ENCODE results near the gene CLCN3. TPM values are rescaled to one million over a fixed set of nuclear protein-coding genes. Genes with fewer than 3 reads are reported as not detected.
A peak's percentile ranks its signal among the peaks of the same experiment; 100 is the strongest.

Gene CLCN3
- total and polyA plus RNA-seq, 2 experiments from 2014 or later, result 14.9 to 38.4 TPM

- Histone ChIP-seq H3K36me3 (replicated peaks; ENCODE audit: insufficient read depth, low read depth) (no peaks in the 10 kb centered on the region), H3K9me2 (replicated peaks; ENCODE audit: insufficient read depth) (no peaks in the 10 kb centered on the region), H3K4me3 (no peak overlapping the region), H3K27me3 (no peaks in the 10 kb centered on the region), H3K9me3 (ENCODE audit: low read depth) (no peaks in the 10 kb centered on the region), H3K27ac (peak overlapping the region; percentile 22), H2AFZ (no peak overlapping the region), H3K4me1 (ENCODE audit: insufficient read depth) (peaks cover 29% of the 10 kb centered on the region), H4K20me1 (ENCODE audit: insufficient read depth, poor library complexity, severe bottlenecking) (no peaks in the 10 kb centered on the region), H3K4me2 (peak overlapping the region; percentile 1), H3K79me2 (peaks cover 79% of the 10 kb centered on the region)
- TF ChIP-seq EZH2phosphoT487 (IDR thresholded peaks at IDR 0.05; ENCODE audit: low read depth, severe bottlenecking, unreplicated experiment) (no peak), CTCF (IDR thresholded peaks at IDR 0.05; ENCODE audit: poor library complexity) (no peak), EZH2 (IDR thresholded peaks at IDR 0.05; ENCODE audit: borderline replicate concordance) (no peak)
- WGBS (ENCODE audit: low lambda C conversion rate, missing lambda C conversion rate), result 41% methylated on average over 2 of the region's 2 CpGs
- DNase-seq (ENCODE audit: low spot score), result peak; percentile 20
Observed at GRCh38 chr4:169663831-169664230, 43.5 kb downstream of the CLCN3 start.

- no peak overlapping the region for H3K4me3 ChIP-seq
Observed at GRCh38 chr4:169664615-169665014, 44.2 kb downstream of the CLCN3 start.

GRCh38 chr4:169665046-169665737, 44.8 kb downstream of the CLCN3 start:
- Histone ChIP-seq H3K79me2 (peaks cover 88% of the 10 kb centered on the region), H3K27ac (no peak overlapping the region), H3K9me3 (ENCODE audit: low read depth) (no peaks in the 10 kb centered on the region), H3K4me1 (ENCODE audit: insufficient read depth) (peaks cover 23% of the 10 kb centered on the region), H3K4me2 (peak overlapping the region; percentile 15), H3K36me3 (replicated peaks; ENCODE audit: insufficient read depth, low read depth) (no peaks in the 10 kb centered on the region), H3K4me3 (no peak overlapping the region), H3K9me2 (replicated peaks; ENCODE audit: insufficient read depth) (no peaks in the 10 kb centered on the region), H4K20me1 (ENCODE audit: insufficient read depth, poor library complexity, severe bottlenecking) (no peaks in the 10 kb centered on the region), H3K27me3 (no peaks in the 10 kb centered on the region), H2AFZ (no peak overlapping the region)
- no peak for TF ChIP-seq EZH2phosphoT487 (IDR thresholded peaks at IDR 0.05; ENCODE audit: low read depth, severe bottlenecking, unreplicated experiment)
- TF ChIP-seq CTCF (IDR thresholded peaks at IDR 0.05; ENCODE audit: poor library complexity), result no peak
- DNase-seq (ENCODE audit: low spot score), result no peak
- 32% methylated on average over 2 of the region's 2 CpGs for WGBS (ENCODE audit: low lambda C conversion rate, missing lambda C conversion rate)

More at GRCh38 chr4:169664615-169665014, 44.2 kb downstream of the CLCN3 start:
- TF ChIP-seq CTCF (IDR thresholded peaks at IDR 0.05; ENCODE audit: poor library complexity), result no peak
- no peak for TF ChIP-seq EZH2phosphoT487 (IDR thresholded peaks at IDR 0.05; ENCODE audit: low read depth, severe bottlenecking, unreplicated experiment)
- TF ChIP-seq EZH2 (IDR thresholded peaks at IDR 0.05; ENCODE audit: borderline replicate concordance), result no peak
- Histone ChIP-seq H3K36me3 (replicated peaks; ENCODE audit: insufficient read depth, low read depth) (no peaks in the 10 kb centered on the region), H3K9me2 (replicated peaks; ENCODE audit: insufficient read depth) (no peaks in the 10 kb centered on the region), H3K4me2 (no peak overlapping the region), H4K20me1 (ENCODE audit: insufficient read depth, poor library complexity, severe bottlenecking) (no peaks in the 10 kb centered on the region), H3K4me1 (ENCODE audit: insufficient read depth) (peaks cover 23% of the 10 kb centered on the region), H3K79me2 (peaks cover 82% of the 10 kb centered on the region), H3K9me3 (ENCODE audit: low read depth) (no peaks in the 10 kb centered on the region), H3K27ac (peak overlapping the region; percentile 22), H3K27me3 (no peaks in the 10 kb centered on the region), H2AFZ (no peak overlapping the region)
- no peak for DNase-seq (ENCODE audit: low spot score)
- WGBS (ENCODE audit: low lambda C conversion rate, missing lambda C conversion rate), result 67% methylated on average over 4 of the region's 4 CpGs
